PC-9 (cell line): ENCODE results near the gene ABAT.

Experiments
- EZH2 ChIP-seq: fragments of 200-600 bp; sonication (generic); IDR thresholded peaks from 2 replicates; pipeline ENCODE4 v1.8.0; 2017; ENCODE audit warnings: antibody characterized with exemption, low read depth
- TF ChIP-seq, protein P1 (sequence below): fragments of 200-600 bp; sonication (generic); conservative IDR thresholded peaks from 2 replicates; pipeline ENCODE4 v1.6.1; 2017; ENCODE audit warnings: mixed run types, antibody characterized with exemption, mild to moderate bottlenecking, moderate library complexity

DNA sequence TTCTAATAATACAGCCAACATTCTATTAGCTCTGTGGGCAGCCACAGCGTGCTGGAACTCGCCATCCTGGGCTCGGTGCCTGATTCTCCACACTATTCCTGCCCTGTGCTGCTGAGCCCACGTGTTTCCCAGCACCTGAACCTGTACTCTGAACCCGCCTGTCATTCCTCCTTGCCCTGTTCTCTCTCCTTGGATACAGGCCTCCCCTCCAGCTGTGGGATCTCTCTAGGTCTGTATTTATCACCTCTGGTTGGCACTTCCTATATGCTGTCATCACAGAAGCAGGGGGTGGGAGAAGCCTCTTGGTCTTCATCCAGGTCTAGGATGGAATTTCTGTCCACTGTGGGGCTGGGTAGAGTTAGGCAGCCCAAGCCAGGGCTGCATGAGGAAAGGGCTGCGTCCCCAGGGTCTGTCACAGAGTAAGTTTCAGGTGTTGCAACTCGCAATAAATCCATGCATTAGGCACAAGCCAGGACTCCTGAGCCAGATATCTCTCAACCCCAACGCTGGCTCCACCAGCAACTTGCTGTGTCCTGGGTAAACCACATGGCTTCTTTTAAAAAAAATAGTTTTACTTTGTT, 56.0 kb downstream of the ABAT start:
- TF ChIP-seq, protein P1, sequence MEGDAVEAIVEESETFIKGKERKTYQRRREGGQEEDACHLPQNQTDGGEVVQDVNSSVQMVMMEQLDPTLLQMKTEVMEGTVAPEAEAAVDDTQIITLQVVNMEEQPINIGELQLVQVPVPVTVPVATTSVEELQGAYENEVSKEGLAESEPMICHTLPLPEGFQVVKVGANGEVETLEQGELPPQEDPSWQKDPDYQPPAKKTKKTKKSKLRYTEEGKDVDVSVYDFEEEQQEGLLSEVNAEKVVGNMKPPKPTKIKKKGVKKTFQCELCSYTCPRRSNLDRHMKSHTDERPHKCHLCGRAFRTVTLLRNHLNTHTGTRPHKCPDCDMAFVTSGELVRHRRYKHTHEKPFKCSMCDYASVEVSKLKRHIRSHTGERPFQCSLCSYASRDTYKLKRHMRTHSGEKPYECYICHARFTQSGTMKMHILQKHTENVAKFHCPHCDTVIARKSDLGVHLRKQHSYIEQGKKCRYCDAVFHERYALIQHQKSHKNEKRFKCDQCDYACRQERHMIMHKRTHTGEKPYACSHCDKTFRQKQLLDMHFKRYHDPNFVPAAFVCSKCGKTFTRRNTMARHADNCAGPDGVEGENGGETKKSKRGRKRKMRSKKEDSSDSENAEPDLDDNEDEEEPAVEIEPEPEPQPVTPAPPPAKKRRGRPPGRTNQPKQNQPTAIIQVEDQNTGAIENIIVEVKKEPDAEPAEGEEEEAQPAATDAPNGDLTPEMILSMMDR = no peak
- no peak for TF ChIP-seq EZH2
